Measurements from ENCODE around the gene IGF2R. TPM values are rescaled to one million over a fixed set of nuclear protein-coding genes. Genes with fewer than 3 reads are reported as not detected.
"Not testable (repeated sequence)": the region's sequence is repeated elsewhere in the genome, so short reads cannot be mapped to it uniquely, and the experiment has no call there.

Gene IGF2R
- total RNA-seq, 1 experiment from 2014 or later = 29.8 TPM

GRCh38 chr6:159953091-159953601 is 15.7 kb upstream of the IGF2R start:
- DNase-seq (ENCODE audit: low spot score) = peak; percentile 16

GRCh38 chr6:159955945-159956361 is 12.9 kb upstream of the IGF2R start:
- DNase-seq (ENCODE audit: low spot score) = no peak

- no peak for DNase-seq (ENCODE audit: low spot score)
Observed at GRCh38 chr6:159957071-159957673, 11.7 kb upstream of the IGF2R start.

- DNase-seq (ENCODE audit: low spot score) = no peak
Observed at GRCh38 chr6:159959165-159959975, 9.5 kb upstream of the IGF2R start.

GRCh38 chr6:159959976-159960384 is 8.9 kb upstream of the IGF2R start:
- DNase-seq (ENCODE audit: low spot score) = no peak

GRCh38 chr6:159960485-159960884 is 8.4 kb upstream of the IGF2R start:
- DNase-seq (ENCODE audit: low spot score) = no peak

- no peak for DNase-seq (ENCODE audit: low spot score)
Observed at GRCh38 chr6:159961528-159961927, 7.4 kb upstream of the IGF2R start.

GRCh38 chr6:159963111-159963510 is 5.8 kb upstream of the IGF2R start:
- DNase-seq (ENCODE audit: low spot score) = no peak

GRCh38 chr6:159964046-159964445 is 4.8 kb upstream of the IGF2R start:
- DNase-seq (ENCODE audit: low spot score) = no peak

GRCh38 chr6:159966339-159966738 is 2.5 kb upstream of the IGF2R start:
- DNase-seq (ENCODE audit: low spot score) = no peak

- DNase-seq (ENCODE audit: low spot score) = no peak
Observed at GRCh38 chr6:159966981-159967380, 1.9 kb upstream of the IGF2R start.

GRCh38 chr6:159967621-159968020 is 1.3 kb upstream of the IGF2R start:
- not testable (repeated sequence) for DNase-seq (ENCODE audit: low spot score)

GRCh38 chr6:159969204-159969912 is 476 bp downstream of the IGF2R start:
- no peak for DNase-seq (ENCODE audit: low spot score)

GRCh38 chr6:159969921-159970320 is 1.0 kb downstream of the IGF2R start:
- DNase-seq (ENCODE audit: low spot score) = peak; percentile 47

- no peak for DNase-seq (ENCODE audit: low spot score)
Observed at GRCh38 chr6:159970659-159971063, 1.8 kb downstream of the IGF2R start.

- no peak for DNase-seq (ENCODE audit: low spot score)
Observed at GRCh38 chr6:159971341-159972178, 2.7 kb downstream of the IGF2R start.

- DNase-seq (ENCODE audit: low spot score) = no peak
Observed at GRCh38 chr6:159972506-159973268, 3.8 kb downstream of the IGF2R start.

GRCh38 chr6:159973406-159973805 is 4.5 kb downstream of the IGF2R start:
- DNase-seq (ENCODE audit: low spot score) = no peak

- DNase-seq (ENCODE audit: low spot score) = no peak
Observed at GRCh38 chr6:159973951-159974350, 5.1 kb downstream of the IGF2R start.

GRCh38 chr6:159974932-159975331 is 6.0 kb downstream of the IGF2R start:
- DNase-seq (ENCODE audit: low spot score) = no peak
